ENCODE measurements around the gene MYH9. TPM values are rescaled to one million over a fixed set of nuclear protein-coding genes. Genes with fewer than 3 reads are reported as not detected.
A peak's percentile ranks its signal among the peaks of the same experiment; 100 is the strongest.

The MYH9 gene
- polyA plus RNA-seq, 1 of the 3 experiments (the other 2 are of a cell fraction) = 303 TPM

- TF ChIP-seq RAD21 (IDR thresholded peaks at IDR 0.05; ENCODE audit: low read length) (no peak), ZBTB33 (IDR thresholded peaks at IDR 0.05; ENCODE audit: borderline replicate concordance, low read depth) (no peak), MXI1 (IDR thresholded peaks at IDR 0.05; ENCODE audit: low read depth, low read length) (peak; percentile 86), GATA2 (CRISPR knock-in tag; IDR thresholded peaks at IDR 0.05) (no peak), NRF1 (IDR thresholded peaks at IDR 0.05; ENCODE audit: low read depth, low read length) (peak; percentile 37; the same call in 1 of the 2 replicates), EP300 (IDR thresholded peaks at IDR 0.05; ENCODE audit: borderline replicate concordance in 1 of 2, low read depth in 1 of 2, low read length in 1 of 2) (peak; percentile 8 to 36; a peak in 2 of 4 replicates), RFX5 (IDR thresholded peaks at IDR 0.05; ENCODE audit: low read length) (peak; percentile 62; the same call in 1 of the 2 replicates), USF1 (IDR thresholded peaks at IDR 0.05; ENCODE audit: borderline replicate concordance, low read depth) (no peak), MEF2A (IDR thresholded peaks at IDR 0.05; ENCODE audit: borderline replicate concordance, low read depth) (no peak)
Observed at GRCh38 chr22:36387959-36388726, at the start of gene MYH9 (continued).

- no peaks in the 10 kb centered on the region for H3K27me3 ChIP-seq (ENCODE audit: insufficient read depth)
- no peaks in the 10 kb centered on the region for H3K9me3 ChIP-seq
- 88% methylated on average over 16 of the region's 16 CpGs for WGBS (ENCODE audit: low lambda C conversion rate)
- no peak overlapping the region for H3K4me3 ChIP-seq (ENCODE audit: low read depth in 2 of 2, low read length in 1 of 2)
- no peaks in the 10 kb centered on the region for H3K9me2 ChIP-seq
- H4K20me1 ChIP-seq (ENCODE audit: insufficient read depth) = no peaks in the 10 kb centered on the region
- CTCF ChIA-PET = interaction anchor here (0.7 to 1.2 kb wide), 4 partner anchors 16 to 191 kb away, joined by 3 to 4 read pairs (median 4); no protein-coding TSS in a partner anchor
- H3F3A ChIP-seq (replicated peaks; ENCODE audit: insufficient read depth) = peaks cover 22% of the 10 kb centered on the region
- H3K36me3 ChIP-seq (replicated peaks in 1 of 2; ENCODE audit: control insufficient read depth in 1 of 2, insufficient read depth in 2 of 2, low read length in 1 of 2) = no peaks in the 10 kb centered on the region
- H3K9ac ChIP-seq = no peak overlapping the region
- no peaks in the 10 kb centered on the region for H3K79me2 ChIP-seq (ENCODE audit: insufficient read depth)
- no peak overlapping the region for H2AFZ ChIP-seq (ENCODE audit: low read depth)
- peaks cover 12 to 31% of the 10 kb centered on the region in 2 experiments; a peak in 3 of 4 replicates for H3K4me1 ChIP-seq (ENCODE audit: control insufficient read depth in 1 of 2, insufficient read depth in 2 of 2, low read depth in 1 of 2, low read length in 1 of 2)
- POLR2A ChIA-PET = no interaction called here
- TF ChIP-seq MXI1 (IDR thresholded peaks at IDR 0.05; ENCODE audit: low read depth, low read length) (no peak), REST (IDR thresholded peaks at IDR 0.05; ENCODE audit: low read depth, low read length) (no peak), GABPA (IDR thresholded peaks at IDR 0.05; ENCODE audit: low read depth) (no peak), MEF2A (IDR thresholded peaks at IDR 0.05; ENCODE audit: borderline replicate concordance, low read depth) (no peak), RXRA (IDR thresholded peaks at IDR 0.05; ENCODE audit: borderline replicate concordance, low read depth) (no peak), POLR2AphosphoS5 (IDR thresholded peaks at IDR 0.05; ENCODE audit: low read depth, low read length) (no peak), ELF1 (IDR thresholded peaks at IDR 0.05) (no peak), RCOR1 (IDR thresholded peaks at IDR 0.05; ENCODE audit: low read length) (no peak), CHD2 (IDR thresholded peaks at IDR 0.05; ENCODE audit: low read length, partially characterized antibody) (no peak), USF2 (IDR thresholded peaks at IDR 0.05; ENCODE audit: borderline replicate concordance, low read depth, low read length) (no peak), TCF12 (IDR thresholded peaks at IDR 0.05) (no peak), YY1 (IDR thresholded peaks at IDR 0.05; ENCODE audit: low read depth) (no peak), TEAD4 (IDR thresholded peaks at IDR 0.05; ENCODE audit: borderline replicate concordance, insufficient read depth) (no peak), RFX5 (IDR thresholded peaks at IDR 0.05; ENCODE audit: low read length) (no peak), FOXJ3 (CRISPR knock-in tag; IDR thresholded peaks at IDR 0.05) (no peak)
- H3K4me2 ChIP-seq = no peak overlapping the region
- DNase-seq = no peak
- H3K27ac ChIP-seq (ENCODE audit: low read depth in 2 of 2, low read length in 1 of 2) = no peak overlapping the region
Observed at GRCh38 chr22:36435516-36436415, 48.0 kb upstream of the MYH9 start.

Data from SK-N-SH (cell line).